GM12878 (cell line): ENCODE data around the gene CATSPERZ. TPM values are rescaled to one million over a fixed set of nuclear protein-coding genes. Genes with fewer than 3 reads are reported as not detected.
A peak's percentile ranks its signal among the peaks of the same experiment; 100 is the strongest.

Source experiments
- ATAC-seq: fragments of 200-7000 bp; cut with Tn5 transposase; 3 replicates; pipeline ENCODE4 v1.9.1; 2020; ENCODE audit warnings: mild to moderate bottlenecking, moderate library complexity
- BruUV-seq: library from RNA; stranded (reverse); fragments of 400-500 nt; replicated peaks from 2 replicates; lab custom pipeline; 2021; lab: Mats Ljungman, UMichigan
- CTCF ChIA-PET: fragments of 300-600 bp; sonication (Branson Sonifier 250); formaldehyde crosslinking; extraction: SDS; loops from one replicate; lab custom pipeline; 2021; ENCODE audit warnings: inconsistent platforms; lab: Yijun Ruan, JAX
- POLR2A ChIA-PET: fragments of 350-600 bp; formaldehyde crosslinking; extraction: SDS; loops from one replicate; lab custom pipeline; 2021; ENCODE audit warnings: inconsistent platforms; lab: Charles Lee
- RAD21 ChIA-PET: fragments of 300-600 bp; sonication (Branson Sonifier 250); formaldehyde crosslinking; loops from one replicate; lab custom pipeline; 2023; ENCODE audit warnings: antibody characterized with exemption; ENCODE audit not compliant: unreplicated experiment; lab: Charles Lee
- SMC1A ChIA-PET: fragments of 300-600 bp; sonication (Branson Sonifier 250); formaldehyde crosslinking; loops from one replicate; lab custom pipeline; 2023; ENCODE audit not compliant: unreplicated experiment, uncharacterized antibody; lab: Charles Lee
- DNase-seq: peaks from one replicate; pipeline ENCODE4 v3.0.0-alpha.2; 2011; ENCODE audit warnings: low read depth, low spot score
- FAIRE-seq: peaks from 3 replicates; lab custom pipeline; 2011; peaks lifted over from hg19 to GRCh38; lab: Jason Lieb, UNC
- H2AFZ ChIP-seq: 2 replicates; pipeline ENCODE4 v1.6.0; 2011; ENCODE audit warnings: low read depth, low read length, control low read depth; ENCODE audit not compliant: control insufficient read depth
- H3K27ac ChIP-seq: 2 replicates; pipeline ENCODE4 v1.5.1; 2011; ENCODE audit warnings: control low read depth; ENCODE audit not compliant: control insufficient read depth, insufficient read depth
- H3K27me3 ChIP-seq, 2 experiments: replicated peaks in 1 of 2; 2 replicates each; pipeline versions ENCODE4 v1.6.0 to v1.6.1; 2011; ENCODE audit warnings: low read length in 1 of 2; ENCODE audit not compliant: control insufficient read depth in 2 of 2, insufficient read depth in 2 of 2
- H3K36me3 ChIP-seq, 2 experiments: 2 replicates each; pipeline ENCODE4 v1.5.1; 2011; ENCODE audit warnings: low read length in 1 of 2; ENCODE audit not compliant: control insufficient read depth in 2 of 2, insufficient read depth in 2 of 2
- H3K4me1 ChIP-seq: 2 replicates; pipeline ENCODE4 v1.6.1; 2011; ENCODE audit warnings: mild to moderate bottlenecking, low read length, moderate library complexity, mixed read lengths; ENCODE audit not compliant: control insufficient read depth, insufficient read depth
- H3K4me2 ChIP-seq: 2 replicates; pipeline ENCODE4 v1.6.0; 2011; ENCODE audit warnings: control low read depth; ENCODE audit not compliant: control insufficient read depth, insufficient read depth
- H3K4me3 ChIP-seq: fragments of 200-600 bp; sonication (generic); 2 replicates; pipeline ENCODE4 v1.5.1; 2016
- H3K79me2 ChIP-seq: 2 replicates; pipeline ENCODE4 v1.6.0; 2011; ENCODE audit warnings: low read length; ENCODE audit not compliant: control insufficient read depth, insufficient read depth
- H3K9ac ChIP-seq: 2 replicates; pipeline ENCODE4 v1.8.0; 2011; ENCODE audit warnings: low read length, control low read depth, mixed read lengths; ENCODE audit not compliant: control insufficient read depth, insufficient read depth
- H3K9me3 ChIP-seq: replicated peaks from 3 replicates; pipeline ENCODE4 v1.5.1; 2011; ENCODE audit warnings: mild to moderate bottlenecking, low read length; ENCODE audit not compliant: control insufficient read depth, insufficient read depth
- H4K20me1 ChIP-seq: 2 replicates; pipeline ENCODE4 v1.6.0; 2011; ENCODE audit not compliant: control insufficient read depth, insufficient read depth
- BCL11A ChIP-seq: IDR thresholded peaks from 2 replicates; pipeline ENCODE4 v1.6.1; 2011; ENCODE audit warnings: low read depth, low read length
- BHLHE40 ChIP-seq, 2 experiments: fragments of 450-650 bp in 1 of 2; IDR thresholded peaks; 2 replicates each; pipeline ENCODE4 v1.6.1; 2011 to 2017; ENCODE audit warnings: low read depth in 2 of 2, borderline replicate concordance in 1 of 2, improper control_type of control experiment in 1 of 2, low read length in 1 of 2, mild to moderate bottlenecking in 1 of 2
- CBX5 ChIP-seq: sonication (generic); IDR thresholded peaks from 2 replicates; pipeline ENCODE4 v1.6.1; 2016; ENCODE audit warnings: low read depth, moderate library complexity, mild to moderate bottlenecking, inconsistent platforms
- CTCF ChIP-seq, 3 experiments: IDR thresholded peaks in 2 of 3; conservative IDR thresholded peaks in 1 of 3; 2 replicates each; pipeline ENCODE4 v1.5.1; 2011; ENCODE audit warnings: low read depth in 3 of 3, low read length in 3 of 3, mild to moderate bottlenecking in 3 of 3, control low read depth in 2 of 3, moderate library complexity in 2 of 3, inconsistent platforms in 1 of 3, mixed read lengths in 1 of 3; ENCODE audit not compliant: control insufficient read depth in 2 of 3, insufficient read depth in 1 of 3; ENCODE audit errors: extremely low read depth in 1 of 3
- EGR1 ChIP-seq, 2 experiments: IDR thresholded peaks; 1 replicate in 1 of 2; 2 replicates in 1 of 2; pipeline ENCODE4 v1.6.1; 2011 to 2012; ENCODE audit warnings: low read depth in 2 of 2, low read length in 2 of 2, borderline replicate concordance in 1 of 2, mild to moderate bottlenecking in 1 of 2, moderate library complexity in 1 of 2
- HDAC2 ChIP-seq: fragments of 200-600 bp; sonication (generic); IDR thresholded peaks from 2 replicates; pipeline ENCODE4 v1.6.1; 2017
- HDGF ChIP-seq: fragments of 450-650 bp; IDR thresholded peaks from 2 replicates; pipeline ENCODE4 v1.6.1; 2016; ENCODE audit warnings: antibody characterized with exemption
- HSF1 ChIP-seq: fragments of 150-350 bp; IDR thresholded peaks from 2 replicates; pipeline ENCODE4 v1.6.1; 2014; ENCODE audit warnings: mild to moderate bottlenecking, low read depth, low read length
- IKZF1 ChIP-seq: fragments of 450-650 bp; conservative IDR thresholded peaks from 2 replicates; pipeline ENCODE4 v1.6.1; 2017; ENCODE audit warnings: antibody characterized with exemption, mild to moderate bottlenecking
- NR2F1 ChIP-seq: fragments of 450-650 bp; conservative IDR thresholded peaks from 2 replicates; pipeline ENCODE4 v1.6.1; 2017; ENCODE audit warnings: mild to moderate bottlenecking
- PAX5 ChIP-seq: IDR thresholded peaks from 2 replicates; pipeline ENCODE4 v1.6.1; 2011; ENCODE audit warnings: low read depth, low read length, borderline replicate concordance
- POLR2A ChIP-seq: IDR thresholded peaks from 2 replicates; pipeline ENCODE4 v1.6.1; 2011; ENCODE audit warnings: low read depth, mild to moderate bottlenecking, low read length
- RAD21 ChIP-seq: IDR thresholded peaks from 2 replicates; pipeline ENCODE4 v1.6.1; 2011; ENCODE audit warnings: mild to moderate bottlenecking, low read depth, low read length, moderate library complexity; ENCODE audit not compliant: insufficient read depth
- TCF12 ChIP-seq: IDR thresholded peaks from 2 replicates; pipeline ENCODE4 v1.6.1; 2011; ENCODE audit warnings: low read depth, mild to moderate bottlenecking, low read length
- ZNF24 ChIP-seq: fragments of 450-650 bp; IDR thresholded peaks from 2 replicates; pipeline ENCODE4 v1.6.1; 2017; ENCODE audit warnings: antibody characterized with exemption, mild to moderate bottlenecking
- WGBS: methylation state at CpG from one replicate; pipeline ENCODE4 v1.1.6; 2016; ENCODE audit warnings: low lambda C conversion rate; ENCODE audit not compliant: insufficient replicate concordance, insufficient coverage; ENCODE audit errors: missing lambda C conversion rate; 5-methylcytosine and 5-hydroxymethylcytosine counted together
- in situ Hi-C: fragments of 300-500 bp; cut with MboI; formaldehyde crosslinking; loops from 9 replicates; pipeline ENCODE4 v1.14.3; 2018; ENCODE audit warnings: mixed read lengths
- intact Hi-C: fragments of 100-400 bp; cut with micrococcal nuclease; formaldehyde crosslinking; loops from one replicate; pipeline ENCODE4 v1.14.2; 2022; ENCODE audit not compliant: unreplicated experiment
- polyA plus RNA-seq, 11 experiments: library from polyadenylated mRNA; depleted of rRNA in 4 of 11; unstranded in 6 of 11; stranded (reverse) in 5 of 11; fragments of >200 nt; fragmentation: Nextera tagmentation in 4 of 11; fragmentation: Illumina TruSeq in 1 of 11; extraction: Ambion mirVana in 4 of 11; extraction: Trizol in 1 of 11; gene quantifications; 1 replicate in 1 of 11; 2 replicates in 10 of 11; pipeline versions ENCODE4 v1.2.1 to v1.2.3, GENCODE V29; 2011 to 2016; ENCODE audit warnings: inconsistent platforms in 2 of 11, missing spikeins in 2 of 11, low read depth in 1 of 11
- total RNA-seq, 4 experiments: library from RNA; depleted of rRNA in 3 of 4; stranded (reverse); fragments of >200 nt in 3 of 4; fragmentation: Illumina TruSeq in 1 of 4; extraction: Trizol in 1 of 4; gene quantifications; 2 replicates each; pipeline versions ENCODE4 v1.2.1 to v1.2.3, GENCODE V29; 2013 to 2021

Gene CATSPERZ
- total and polyA plus RNA-seq, 10 of the 15 experiments (the other 5 are each of a cell fraction or from before 2014, with no cell fraction given) = 0.12 to 0.31 TPM; not detected in 8

GRCh38 chr11:64341851-64342791 lies 42.0 kb downstream of the CATSPERZ start:
- DNase-seq = no peak
- Histone ChIP-seq H3K9ac (no peak overlapping the region; the same call in 1 of the 2 replicates), H3K9me3 (no peaks in the 10 kb centered on the region), H4K20me1 (no peaks in the 10 kb centered on the region; the same call in 1 of the 2 replicates), H3K4me1 (peaks cover 24% of the 10 kb centered on the region), H3K79me2 (peaks cover 24% of the 10 kb centered on the region), H3K4me3 (peak overlapping the region; percentile 45; the same call in 1 of the 2 replicates), H3K27ac (no peak overlapping the region), H2AFZ (no peak overlapping the region), H3K36me3 (peaks cover 8 to 13% of the 10 kb centered on the region in 2 experiments; a peak in 3 of 4 replicates), H3K27me3 (no peaks in the 10 kb centered on the region), H3K4me2 (peak overlapping the region; percentile 100)
- intact Hi-C loops = no loop called here
- POLR2A ChIA-PET = interaction anchor here (0.6 to 2.3 kb wide), 8 partner anchors 11 to 437 kb away, joined by 3 to 17 read pairs (median 3); partner anchors contain the start of genes PRDX5, SF1 and TRMT112
- ATAC-seq = peak; percentile 78
- WGBS = 45% methylated on average over 42 of the region's 55 CpGs
- in situ Hi-C loops = no loop called here
- BruUV-seq = no TSS peak
- no peak for FAIRE-seq
- CTCF ChIA-PET = interaction anchor here (0.6 to 14.7 kb wide), 12 partner anchors 10 to 108 kb away, joined by 3 to 228 read pairs (median 7); partner anchors contain the start of genes ESRRA, PRDX5 and TRMT112
- SMC1A ChIA-PET = interaction anchor here (0.6 to 3.9 kb wide), 9 partner anchors 7 to 396 kb away, joined by 3 to 28 read pairs (median 3); partner anchors contain the start of genes PRDX5 and TRMT112
- RAD21 ChIA-PET = interaction anchor here (0.9 to 3.9 kb wide), 6 partner anchors 10 to 70 kb away, joined by 3 to 53 read pairs (median 12); partner anchors contain the start of genes PRDX5 and TRMT112
- TF ChIP-seq IKZF1 (0 out of 2 replicates have a peak, but pooled peaks have one; percentile 35), BCL11A (no peak), EGR1 (IDR thresholded peaks at IDR 0.05; ENCODE audit: borderline replicate concordance in 1 of 2, low read depth in 2 of 2, low read length in 2 of 2) (0 out of 3 replicates have a peak, but pooled peaks of 1 of the 2 experiments have one; percentile 31), HDAC2 (no peak), TCF12 (peak; percentile 65; the same call in 1 of the 2 replicates), RAD21 (peak; percentile 23; the same call in 1 of the 2 replicates), NR2F1 (0 out of 2 replicates have a peak, but pooled peaks have one; percentile 19), CBX5 (no peak), CTCF (IDR thresholded peaks at IDR 0.05 in 2 of 3, conservative IDR thresholded peaks at IDR 0.05 in 1 of 3; ENCODE audit: control insufficient read depth in 2 of 3, extremely low read depth in 1 of 3, insufficient read depth in 1 of 3, low read depth in 3 of 3, low read length in 3 of 3) (peak; percentile 21 to 31 (median 29); a peak in 3 of 6 replicates), PAX5 (no peak), BHLHE40 (IDR thresholded peaks at IDR 0.05; ENCODE audit: borderline replicate concordance in 1 of 2, low read depth in 2 of 2, low read length in 1 of 2) (peak in 1 of 2 experiments; percentile 43; a peak in 2 of 4 replicates), POLR2A (peak; percentile 47; the same call in 1 of the 2 replicates), HSF1 (no peak), HDGF (0 out of 2 replicates have a peak, but pooled peaks have one; percentile 8), ZNF24 (no peak)
